Activated CD8-positive, alpha-beta memory T cell treated with anti-CD3 and anti-CD28 coated beads, Interleukin-2, amount 50 U/mL, for 4 hours (primary cell): ENCODE results near the gene ADORA3.

ENCODE experiments used
- DNase-seq: peaks from one replicate; pipeline ENCODE4 v3.0.0-alpha.2; 2020

Gene ADORA3

DNA sequence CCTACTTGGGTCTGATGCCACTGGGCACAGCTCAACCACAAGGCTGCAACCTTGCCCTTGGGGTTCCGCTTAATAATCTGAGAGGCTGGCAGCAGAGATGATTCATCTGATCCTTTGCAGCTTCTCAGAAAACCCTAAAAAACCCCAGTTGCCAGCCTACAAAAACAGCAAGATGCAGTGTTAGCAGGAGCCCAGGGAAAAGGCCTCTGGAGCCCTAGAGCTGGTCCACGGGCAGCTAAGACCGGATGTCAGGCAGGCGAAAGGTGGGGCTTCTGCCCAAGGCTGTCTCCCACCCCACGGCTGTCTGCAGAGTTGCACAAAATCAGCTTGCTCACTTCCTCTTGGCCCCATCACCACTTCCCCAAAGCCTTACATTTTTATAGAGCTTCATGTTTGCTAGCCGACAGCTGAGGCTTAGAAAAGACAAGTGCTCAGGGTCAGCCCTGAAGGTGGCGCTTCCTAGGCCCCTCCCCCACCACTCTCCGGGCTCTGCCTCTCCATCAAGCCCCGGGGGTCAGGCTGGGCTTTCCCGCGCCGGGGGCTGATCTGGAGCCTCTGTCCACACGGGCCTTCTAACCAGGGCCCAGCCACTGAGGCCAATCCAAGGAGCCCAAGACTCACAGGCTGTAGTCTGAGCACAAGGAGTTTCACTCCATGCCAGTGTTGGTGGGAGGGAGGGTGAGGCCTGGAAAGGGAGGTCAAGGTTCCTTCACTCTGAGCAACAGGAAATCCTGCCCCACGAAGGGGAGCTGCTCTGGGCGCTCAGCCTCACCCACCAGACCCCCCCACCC is 4.2 kb upstream of the ADORA3 start:
- peak; percentile 61 for DNase-seq

DNA sequence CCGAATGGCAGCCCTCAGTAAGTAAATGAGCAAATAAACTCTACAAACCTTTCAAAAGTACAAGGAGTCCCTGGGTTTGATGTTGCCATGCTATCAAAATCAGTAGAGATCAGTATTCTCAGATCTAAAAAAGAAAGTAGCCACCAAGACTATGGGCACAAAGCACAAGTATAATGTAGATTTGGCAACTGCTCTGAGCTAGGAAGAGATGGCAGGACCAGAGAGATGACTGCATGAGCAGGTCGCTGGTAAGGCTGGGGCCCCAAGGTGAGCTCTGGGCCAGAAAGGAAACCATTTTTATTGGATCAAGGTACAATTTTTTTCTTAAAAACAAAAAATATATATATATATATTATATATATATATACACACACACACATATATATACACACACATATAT is 3.1 kb upstream of the ADORA3 start:
- no peak for DNase-seq

DNA sequence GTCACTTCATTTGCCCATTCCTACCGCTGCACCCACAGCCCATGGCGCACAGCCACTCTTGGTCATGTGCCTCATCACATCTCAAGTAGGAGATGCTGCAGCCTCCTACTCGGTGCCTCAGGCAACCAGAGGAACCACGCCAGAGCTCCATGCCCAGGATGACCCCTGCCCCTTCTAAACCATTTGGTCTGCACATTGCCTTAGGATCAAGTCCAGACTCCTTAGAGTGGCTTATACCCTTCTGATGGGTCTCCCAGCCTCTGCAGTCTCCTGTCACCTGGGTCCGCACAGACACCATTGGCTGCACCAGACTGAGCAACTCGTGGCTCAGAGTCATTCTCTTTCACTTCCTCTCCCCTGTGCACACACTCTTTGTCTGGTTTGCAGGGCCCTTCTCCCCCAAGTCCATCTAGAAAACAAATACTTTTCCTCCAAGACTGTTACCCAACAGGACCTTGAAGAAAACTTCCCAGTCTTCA is 2.2 kb upstream of the ADORA3 start:
- no peak for DNase-seq

DNA sequence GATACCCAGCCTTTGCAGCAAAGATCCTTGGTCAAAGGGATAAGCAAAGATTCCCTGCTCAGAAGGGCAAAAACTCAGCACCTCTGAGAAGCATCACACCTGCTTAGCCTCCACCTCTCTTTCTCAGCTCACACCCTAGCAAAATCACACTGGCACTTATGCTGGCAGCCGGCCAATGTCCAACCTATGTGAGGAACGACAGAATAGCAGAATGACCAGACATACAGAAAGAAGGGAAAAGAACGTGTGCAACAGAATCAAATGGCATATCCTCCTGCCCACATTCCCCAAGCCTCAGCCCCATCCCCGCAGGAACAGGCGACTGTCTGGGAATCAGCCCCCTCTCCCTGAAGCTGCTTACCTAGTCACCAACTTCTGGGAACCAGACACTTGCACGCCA is 664 bp upstream of the ADORA3 start:
- no peak for DNase-seq

DNA sequence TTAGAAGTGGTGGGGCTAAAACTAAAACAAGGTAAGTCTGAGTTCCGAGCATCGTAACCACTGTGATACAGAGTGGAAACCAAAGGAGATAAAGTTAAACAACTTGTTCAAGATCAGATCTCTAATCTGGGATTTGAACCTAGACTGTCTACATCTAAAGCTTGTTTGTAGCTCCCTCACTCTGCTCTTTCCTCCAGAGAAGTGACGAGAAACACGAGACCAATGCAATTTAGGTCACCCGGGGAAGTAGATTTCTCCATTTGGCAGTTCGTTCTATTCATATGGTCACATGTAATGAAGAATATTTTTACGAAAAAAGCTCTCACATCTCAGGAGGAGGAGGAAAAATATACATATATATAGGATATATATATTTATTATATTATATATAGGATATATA is 1.8 kb downstream of the ADORA3 start:
- DNase-seq: no peak

DNA sequence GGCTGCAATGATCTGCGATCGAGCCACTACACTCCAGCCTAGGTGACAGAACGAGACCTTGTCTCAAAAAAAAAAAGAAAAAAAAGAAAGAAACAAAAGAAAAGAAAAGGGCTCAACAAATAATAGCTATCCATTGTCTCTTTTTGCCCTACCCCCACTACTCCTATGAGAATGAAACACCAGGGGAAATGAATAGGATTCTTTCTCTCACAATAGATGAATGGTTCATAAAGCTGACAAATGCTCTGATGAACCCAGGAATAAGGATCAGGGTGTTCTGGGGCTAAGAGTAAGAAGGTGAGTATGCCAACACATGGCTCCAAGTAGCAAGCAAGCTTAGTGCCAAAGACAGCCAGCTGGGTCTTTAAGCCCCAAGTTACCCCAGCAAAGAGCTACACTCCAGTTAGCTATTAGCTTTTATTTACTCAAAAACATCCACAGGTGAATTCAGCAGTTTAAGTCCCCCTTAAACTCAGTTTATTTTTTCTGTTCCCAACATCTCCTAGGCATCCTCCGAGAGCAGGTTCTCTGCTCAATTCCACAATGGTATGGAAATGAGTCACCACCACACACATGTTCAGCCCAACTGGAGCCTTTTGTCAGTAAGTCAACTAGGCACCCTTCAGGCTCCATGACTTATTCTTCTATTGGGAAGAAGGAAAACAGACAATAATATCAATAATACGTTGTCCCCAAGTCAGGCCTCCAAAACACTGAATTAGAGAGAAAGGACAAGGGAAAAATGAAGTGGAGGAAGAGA is 4.2 kb downstream of the ADORA3 start:
- no peak for DNase-seq

DNA sequence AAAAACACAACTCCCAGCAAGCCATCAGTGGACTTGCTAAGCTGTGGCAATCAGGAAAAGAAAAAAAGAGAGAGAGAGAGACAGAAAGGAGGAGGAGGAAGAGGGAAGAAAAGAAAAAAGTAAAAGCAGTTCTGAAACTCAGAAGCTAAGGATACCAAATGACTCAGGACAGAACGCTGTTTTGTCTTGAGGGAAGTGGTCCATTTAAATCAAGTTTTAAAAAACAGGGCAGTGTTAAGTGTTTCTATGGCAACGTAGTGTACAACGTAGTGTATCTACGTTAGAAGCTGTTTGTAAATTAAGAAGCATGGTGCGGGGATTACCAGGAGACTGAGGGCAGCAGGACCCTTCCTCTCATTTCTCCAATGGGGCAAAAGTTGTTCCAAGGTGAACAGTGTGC is 5.8 kb downstream of the ADORA3 start:
- DNase-seq: no peak

DNA sequence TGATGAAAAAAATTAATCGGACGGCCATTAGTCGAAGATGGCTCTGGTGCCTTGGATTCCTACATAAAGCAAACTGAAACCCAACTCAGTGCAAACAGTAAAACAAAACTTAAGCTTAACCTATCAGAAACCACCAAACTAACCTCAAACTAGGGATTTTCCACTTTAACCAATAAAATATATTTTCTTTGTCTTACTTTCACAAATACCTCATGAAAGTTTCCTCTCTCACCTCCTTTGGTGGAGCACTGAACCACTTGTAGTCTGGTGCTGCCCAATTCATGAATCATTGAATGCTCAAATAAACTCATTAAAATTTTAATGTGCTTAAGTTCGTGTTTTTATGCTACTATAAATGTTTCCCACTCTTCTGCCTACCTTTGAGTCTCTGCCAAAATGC is 7.0 kb downstream of the ADORA3 start:
- no peak for DNase-seq

DNA sequence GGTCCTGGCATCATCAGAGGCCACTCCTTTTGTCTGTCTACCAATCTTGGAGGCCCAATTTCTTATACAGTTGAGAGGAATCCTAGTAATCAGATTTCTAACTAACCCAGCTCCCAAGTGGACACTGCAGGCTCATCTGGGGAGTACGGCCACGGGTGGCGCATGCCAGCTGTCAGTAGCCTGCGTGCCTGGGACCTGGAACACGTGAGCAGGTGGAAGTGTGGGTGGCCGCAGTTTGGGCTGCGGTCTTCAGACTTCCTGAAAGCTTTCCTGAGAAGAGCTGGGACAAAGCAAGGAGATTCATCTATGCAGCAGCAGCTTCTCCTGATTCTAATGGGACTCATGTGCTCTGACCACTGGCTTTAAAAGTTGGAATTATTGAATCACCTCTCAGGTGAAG is 12.4 kb downstream of the ADORA3 start:
- DNase-seq: no peak

DNA sequence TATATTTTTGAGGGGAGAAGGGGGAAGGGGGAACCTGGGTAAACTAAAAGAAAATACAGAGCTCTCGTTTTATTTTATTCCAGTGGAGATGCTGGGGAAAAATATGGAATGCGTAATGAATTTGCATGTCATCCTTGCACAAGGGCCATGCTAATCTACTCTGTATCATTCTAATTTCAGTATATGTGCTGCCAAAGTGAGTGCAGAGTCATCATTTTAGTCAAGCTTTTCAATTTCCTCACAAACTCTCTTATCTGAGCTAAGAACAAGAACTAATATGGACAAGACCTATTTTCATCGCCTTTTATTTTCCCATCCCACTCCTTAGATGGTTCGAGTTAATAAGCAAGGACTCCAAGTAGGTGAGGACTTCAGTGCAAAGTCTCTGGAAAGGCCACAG is 13.2 kb downstream of the ADORA3 start:
- no peak for DNase-seq

DNA sequence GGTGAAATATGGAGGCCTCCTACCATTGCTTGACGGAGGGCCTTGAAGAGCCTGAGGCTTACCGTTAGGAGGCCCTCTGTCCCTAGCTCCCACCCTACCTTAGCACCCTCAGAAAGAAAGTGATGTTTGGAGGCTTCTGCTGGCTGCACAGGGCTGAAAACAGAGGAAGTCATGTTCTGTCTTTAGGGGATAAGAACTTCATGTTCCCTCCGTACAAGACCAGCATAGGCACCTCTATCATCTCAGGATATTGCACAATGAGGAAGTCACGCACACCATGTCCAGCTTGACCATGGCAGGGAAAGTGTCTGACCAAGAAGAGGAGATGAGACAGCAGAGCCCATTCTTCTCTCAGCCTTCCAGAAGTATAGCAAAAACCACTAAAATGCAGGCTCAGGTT is 13.8 kb downstream of the ADORA3 start:
- DNase-seq: no peak

DNA sequence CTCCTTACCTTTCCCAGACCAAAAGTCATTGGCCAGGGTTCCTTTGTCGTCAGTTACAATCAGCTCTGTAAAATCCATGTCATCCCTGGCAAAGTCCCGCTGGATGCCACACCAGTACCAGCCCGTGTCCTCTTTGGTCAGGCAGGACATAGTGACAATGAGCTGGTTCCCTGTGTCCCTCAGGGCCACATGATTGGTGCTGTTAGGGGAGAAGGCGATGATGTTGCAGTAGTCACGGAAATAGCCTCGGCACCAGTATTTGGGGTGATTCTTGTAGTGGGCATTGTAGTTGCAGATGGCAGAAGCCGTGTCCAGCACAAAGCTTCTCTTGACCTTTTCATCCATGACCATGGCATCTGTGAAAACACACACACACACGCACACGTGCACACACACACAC is 14.8 kb downstream of the ADORA3 start:
- no peak for DNase-seq

DNA sequence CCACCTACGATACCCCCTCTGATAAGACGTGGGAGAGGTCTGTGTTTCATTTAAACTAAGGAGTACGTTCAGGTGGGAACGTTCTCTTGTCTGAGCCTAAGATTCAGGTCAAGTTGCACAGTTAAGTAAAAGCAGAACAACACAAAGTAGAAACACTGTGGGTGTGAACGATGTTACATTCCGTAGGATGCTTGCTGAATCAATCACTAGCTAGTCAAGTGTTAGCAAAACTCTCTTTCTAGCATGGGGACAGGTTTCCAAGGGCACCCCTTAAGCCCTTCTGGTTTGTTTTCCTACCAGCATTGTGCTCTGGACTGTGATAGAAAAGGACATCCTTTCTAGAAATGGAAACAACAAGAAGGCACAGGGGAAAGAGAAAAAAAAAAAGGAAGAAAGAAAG is 16.3 kb downstream of the ADORA3 start:
- no peak for DNase-seq

DNA sequence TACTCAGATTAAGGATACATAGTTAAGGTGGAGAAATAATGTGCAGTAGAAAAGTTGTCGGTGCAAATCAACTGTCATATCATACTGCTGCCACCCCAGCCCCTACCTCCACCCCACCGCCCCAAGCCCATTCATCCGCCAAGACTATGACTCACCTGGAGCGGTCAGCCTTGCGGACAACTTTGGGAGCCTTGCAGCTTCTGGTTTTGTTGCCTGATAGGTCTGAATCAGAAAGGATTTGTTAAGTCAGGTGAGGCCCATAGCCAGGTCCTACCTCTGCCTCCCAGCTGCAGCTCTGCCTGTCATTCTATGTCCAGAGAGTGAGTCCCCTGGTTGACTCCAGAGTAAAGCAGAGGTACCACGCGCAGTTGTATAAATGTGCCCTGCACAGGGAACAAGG is 17.0 kb downstream of the ADORA3 start:
- no peak for DNase-seq

DNA sequence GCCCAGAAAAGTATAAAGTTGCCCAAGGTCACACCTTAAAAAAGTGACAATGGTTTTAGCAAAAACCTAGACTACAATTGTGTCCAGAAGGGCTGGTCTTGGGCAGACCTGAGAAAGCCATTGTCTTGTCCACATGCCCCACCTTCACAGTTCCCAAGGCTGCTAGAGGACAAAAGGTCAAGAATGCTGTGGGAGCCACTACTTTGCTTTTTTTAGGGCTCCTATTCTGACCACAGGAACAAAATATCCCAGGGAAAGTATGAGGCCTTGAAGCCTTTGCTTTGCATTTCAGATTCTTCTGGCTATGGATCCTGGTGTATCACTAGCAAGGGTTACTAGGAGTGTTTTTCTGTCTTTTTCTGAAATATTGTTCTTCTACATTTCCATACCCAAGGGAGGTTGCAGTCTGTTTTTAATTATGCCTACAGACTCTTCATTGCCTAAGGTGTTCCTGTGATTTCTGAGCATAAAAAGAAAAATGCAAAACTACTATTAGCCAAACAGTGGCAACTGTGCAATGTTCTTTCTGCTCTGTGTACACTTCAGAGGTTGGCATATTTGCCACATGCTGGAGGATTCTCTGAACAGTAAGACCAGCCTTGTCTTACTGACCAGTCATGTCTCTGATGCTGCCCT is 18.9 kb downstream of the ADORA3 start:
- no peak for DNase-seq

DNA sequence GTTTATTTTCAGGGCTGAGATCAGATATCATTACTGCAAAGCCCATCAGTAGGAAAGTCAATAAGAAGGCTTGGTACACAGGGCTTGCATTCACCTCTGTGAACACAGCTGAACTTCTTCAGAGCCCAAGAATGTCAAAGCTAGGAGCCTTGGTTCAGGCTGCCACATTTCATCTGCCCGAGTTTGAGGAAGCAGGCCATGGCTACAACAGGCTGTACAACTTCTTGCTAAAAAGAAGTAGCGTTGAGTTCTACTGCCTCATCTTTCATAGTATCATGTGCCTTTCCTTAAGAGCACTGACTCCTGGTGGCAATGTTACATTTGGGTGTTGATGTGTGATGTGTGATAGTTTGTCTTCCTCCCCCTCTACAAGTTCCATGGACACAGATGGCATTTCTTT is 19.6 kb downstream of the ADORA3 start:
- no peak for DNase-seq

DNA sequence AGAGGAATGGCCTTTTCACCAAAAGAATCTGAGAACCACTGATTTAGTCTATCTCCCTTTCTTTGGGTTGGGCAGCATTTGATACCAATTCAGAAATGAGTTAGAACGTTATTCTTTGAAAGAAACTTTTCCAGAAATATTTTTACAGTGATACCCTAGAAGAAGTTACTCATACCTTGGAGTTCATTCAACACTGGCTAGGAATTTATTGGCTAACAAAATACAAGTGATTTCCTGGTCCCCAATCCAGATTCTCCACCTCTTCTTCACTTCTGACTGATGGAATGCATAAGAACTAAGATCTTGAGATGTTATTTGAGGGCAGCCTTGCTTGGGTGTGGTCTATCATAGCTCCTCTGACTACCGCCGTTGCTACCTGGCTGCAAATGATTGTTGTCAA is 20.3 kb downstream of the ADORA3 start:
- DNase-seq: no peak

DNA sequence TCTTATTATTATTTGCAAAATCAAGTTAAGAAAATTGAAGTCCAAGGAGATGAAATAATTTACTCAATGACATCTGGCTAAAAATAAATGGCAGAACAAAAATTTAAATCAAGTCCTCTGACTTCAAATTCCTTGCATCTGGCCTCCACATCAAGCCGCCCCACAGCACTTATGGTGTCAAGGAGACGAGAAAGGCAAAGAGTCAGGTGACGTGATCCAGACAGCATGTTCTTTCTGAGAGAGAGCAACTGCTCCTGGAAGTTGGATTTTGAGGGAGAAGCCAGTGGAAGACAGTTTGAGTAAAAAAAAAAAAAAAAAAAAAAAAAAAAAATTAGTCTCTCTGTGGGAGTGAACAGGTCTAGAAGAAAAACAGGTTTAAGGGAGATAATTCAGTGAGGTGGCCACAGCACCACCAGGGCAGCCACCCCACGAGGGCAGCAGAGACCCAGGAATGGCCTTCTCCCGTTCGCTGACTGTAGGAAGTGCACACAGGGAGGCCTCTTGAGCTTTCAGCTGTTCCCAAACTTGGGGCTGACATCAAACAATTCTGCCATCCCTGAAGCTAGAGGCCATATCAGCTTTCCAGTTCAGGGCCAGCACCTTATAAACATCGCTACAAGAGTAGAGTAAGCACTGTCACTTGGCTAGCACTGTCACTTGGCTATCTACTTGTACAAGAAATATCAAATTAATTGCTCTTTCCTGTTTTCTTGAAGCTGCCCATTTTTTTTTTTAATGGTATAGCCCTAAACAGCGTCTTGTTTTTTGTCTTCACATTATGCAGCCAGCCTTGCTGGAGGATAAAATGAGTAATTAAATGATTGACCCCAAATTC is 21.8 kb downstream of the ADORA3 start:
- DNase-seq: peak; percentile 55

DNA sequence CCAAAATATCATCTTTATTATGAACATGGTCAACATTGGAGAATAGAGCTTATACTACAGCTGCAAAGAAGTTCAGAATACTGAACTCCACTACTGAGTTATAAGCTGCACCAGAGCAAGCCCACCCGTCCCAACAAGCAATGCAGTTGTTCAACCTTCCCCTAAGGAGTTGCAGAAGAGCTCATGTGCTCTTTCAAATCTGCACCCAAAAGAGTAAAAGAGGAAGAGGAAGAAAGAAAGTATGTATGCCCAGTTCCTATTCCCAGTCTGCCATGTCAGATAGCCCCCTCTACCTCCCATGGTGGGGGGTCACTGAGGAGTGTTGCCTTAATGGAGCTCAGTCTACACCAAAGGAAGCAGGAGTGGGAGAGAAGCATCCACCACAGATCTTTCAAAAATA is 22.8 kb downstream of the ADORA3 start:
- DNase-seq: no peak

DNA sequence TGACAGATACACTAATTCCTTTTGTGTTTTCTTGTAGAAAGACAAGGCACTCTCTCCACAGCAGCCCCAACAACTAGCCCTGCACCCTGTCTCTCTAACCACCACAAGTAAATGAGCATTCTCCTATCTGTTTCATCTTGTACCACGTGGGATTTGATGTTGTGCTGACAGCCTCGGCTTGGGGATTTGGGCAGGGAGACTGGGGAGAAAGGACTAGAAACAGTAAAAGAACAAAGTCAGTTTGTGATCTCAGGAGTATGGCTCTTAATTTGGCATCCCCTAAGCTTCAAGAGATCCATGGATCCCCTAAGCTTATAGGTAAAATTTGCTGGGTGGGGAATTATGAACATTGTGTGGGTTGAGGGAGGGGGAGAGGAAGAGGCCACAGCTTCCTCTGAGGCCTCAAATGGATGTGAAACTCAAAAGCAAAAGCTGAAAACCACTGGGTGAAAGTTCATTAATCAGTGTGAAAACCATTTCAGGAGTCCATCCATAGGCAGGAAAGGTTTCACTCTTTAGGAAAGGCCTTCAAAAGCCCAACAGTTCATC is 26.6 kb downstream of the ADORA3 start:
- no peak for DNase-seq

DNA sequence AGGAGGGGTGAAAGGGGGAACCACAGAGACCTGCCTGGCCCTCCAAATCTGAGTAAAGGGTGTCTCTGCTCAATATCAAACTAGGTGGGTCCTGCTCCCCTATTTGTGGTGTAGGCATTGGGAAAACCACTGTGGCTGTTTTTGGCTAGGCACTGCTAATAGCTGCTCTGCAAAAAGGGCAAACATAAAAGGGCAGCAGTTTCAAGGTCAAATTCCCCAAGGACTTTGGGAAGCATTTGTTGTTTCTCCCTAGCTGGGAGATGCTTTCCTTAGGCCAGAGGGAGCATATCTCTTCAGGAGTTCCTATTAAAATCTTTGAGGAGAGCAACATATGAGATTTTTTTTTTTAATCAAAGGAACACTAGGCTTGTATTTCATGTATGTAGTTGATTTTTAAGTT is 27.2 kb downstream of the ADORA3 start:
- DNase-seq: no peak

DNA sequence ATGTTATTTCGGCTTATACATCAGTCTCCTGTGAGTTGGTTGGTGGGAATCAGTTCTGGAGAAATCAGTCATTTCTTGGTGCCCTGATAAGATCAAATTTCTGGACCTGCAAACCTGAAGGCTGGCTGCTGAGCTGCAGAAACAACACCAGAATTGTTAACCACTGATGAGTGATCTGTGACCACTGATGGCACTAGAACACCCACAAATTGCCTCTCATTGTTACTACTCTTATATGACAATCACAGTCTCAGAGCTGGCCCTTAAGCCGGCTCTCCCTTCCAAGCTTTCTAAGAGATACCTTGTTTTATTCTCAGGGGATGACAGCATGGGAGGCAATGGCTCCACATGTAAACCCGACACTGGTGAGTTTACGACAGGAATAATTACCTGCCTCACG is 27.7 kb downstream of the ADORA3 start:
- DNase-seq: no peak

DNA sequence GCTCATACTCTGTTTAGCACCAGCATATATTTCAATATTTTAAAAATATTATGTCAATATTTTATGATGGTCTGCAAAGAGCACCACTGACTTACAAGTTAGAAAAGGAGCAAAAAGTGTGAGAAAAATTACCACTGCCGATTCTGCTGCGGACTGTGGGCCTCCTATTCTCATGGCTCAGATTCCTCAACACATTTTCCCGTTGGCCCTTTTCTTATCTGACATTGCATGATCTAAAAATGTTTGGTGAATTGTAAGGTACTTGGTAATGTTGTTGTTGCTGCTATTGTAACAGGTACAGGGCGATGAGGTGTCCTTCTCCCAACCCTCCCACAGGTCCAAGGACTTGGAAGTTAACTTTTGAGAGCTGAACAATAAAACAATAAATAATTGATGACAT is 28.9 kb downstream of the ADORA3 start:
- no peak for DNase-seq
